ENCODE measurements around the gene HOXC6. TPM values are rescaled to one million over a fixed set of nuclear protein-coding genes. Genes with fewer than 3 reads are reported as not detected.

HOXC6 gene
- polyA plus RNA-seq, 2 donors: 1.4 TPM

DNA sequence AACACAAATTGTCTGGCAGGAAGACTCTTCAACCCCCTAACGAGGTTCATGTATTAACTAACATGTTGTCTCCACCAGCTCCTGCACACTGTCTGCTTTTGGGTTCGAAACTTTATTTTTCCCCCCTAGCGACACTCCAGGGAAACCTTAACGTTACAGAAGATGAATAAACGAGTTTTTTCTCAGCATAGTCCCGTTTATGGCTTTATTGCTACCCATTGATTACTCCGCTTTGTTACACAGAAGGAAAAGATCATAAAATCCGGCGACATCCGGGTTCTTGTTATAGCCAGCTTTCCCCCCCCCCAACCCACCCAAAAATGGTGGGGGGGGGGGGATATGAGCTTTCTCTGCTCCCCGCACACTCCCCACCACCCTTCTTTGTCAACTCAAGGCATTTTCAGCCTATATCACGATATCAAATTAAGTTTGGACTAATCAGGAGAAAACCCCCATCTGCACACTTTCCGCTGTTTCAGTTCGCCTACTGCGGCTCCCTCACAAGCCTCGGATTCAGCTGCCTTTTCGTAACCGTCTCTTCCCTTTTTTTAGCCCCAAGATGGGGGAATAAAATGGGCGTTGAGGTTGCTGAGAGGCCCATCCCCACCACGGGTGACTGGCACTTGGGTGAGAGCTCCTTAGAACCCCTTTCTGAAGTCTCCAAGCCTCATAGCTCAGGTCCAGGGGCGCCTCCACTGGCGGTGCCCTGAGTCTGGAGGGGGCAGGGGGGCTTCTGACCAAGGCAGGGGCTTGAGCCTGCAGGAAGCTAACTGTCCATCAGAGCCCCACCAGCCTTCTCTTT lies 1.4 kb upstream of the HOXC6 start:
- H3K9me3 ChIP-seq (ENCODE audit: control insufficient read depth in 2 of 2, insufficient read depth in 1 of 2, low read depth in 1 of 2, low read length in 1 of 2): no peaks in the 10 kb centered on the region
- no peaks in the 10 kb centered on the region for H3K36me3 ChIP-seq (ENCODE audit: control insufficient read depth in 2 of 2, insufficient read depth in 2 of 2, low read length in 1 of 2)
- peaks cover 0 to 5% of the 10 kb centered on the region in 2 donors for H3K27me3 ChIP-seq (ENCODE audit: control insufficient read depth in 1 of 2, insufficient read depth in 2 of 2, low read length in 2 of 2)
- H3K27ac ChIP-seq (ENCODE audit: low read depth in 2 of 2, low read length in 1 of 2): no peak overlapping the region
- WGBS, 2 donors: 35 to 52% methylated on average over 22 of the region's 22 CpGs
- H3K4me1 ChIP-seq (ENCODE audit: control insufficient read depth in 2 of 2, insufficient read depth in 2 of 2, low read length in 1 of 2): no peaks in the 10 kb centered on the region
- no peak overlapping the region for H3K4me3 ChIP-seq (ENCODE audit: low read depth in 1 of 2, low read length in 2 of 2)

DNA sequence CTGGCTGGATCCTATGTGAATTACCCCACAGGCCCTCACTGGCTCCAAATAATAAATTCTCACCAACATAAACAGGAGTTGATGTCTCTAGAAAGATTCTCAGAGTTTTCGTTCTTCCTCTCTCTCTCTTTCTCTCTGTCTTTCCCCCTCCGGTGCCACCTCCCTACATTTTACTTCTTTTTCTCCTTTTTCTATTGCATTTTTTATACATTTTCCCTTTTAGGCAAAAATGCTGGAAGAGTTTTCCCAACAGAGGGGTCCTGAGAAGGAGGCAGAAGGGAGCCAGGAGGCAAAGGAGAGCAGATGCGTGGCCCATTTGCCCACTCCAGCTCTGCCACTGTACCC lies 826 bp upstream of the HOXC6 start:
- no peak overlapping the region for H3K27ac ChIP-seq (ENCODE audit: low read depth in 2 of 2, low read length in 1 of 2)
- peaks cover 0 to 3% of the 10 kb centered on the region in 2 donors for H3K4me1 ChIP-seq (ENCODE audit: control insufficient read depth in 2 of 2, insufficient read depth in 2 of 2, low read length in 1 of 2)
- H3K9me3 ChIP-seq (ENCODE audit: control insufficient read depth in 2 of 2, insufficient read depth in 1 of 2, low read depth in 1 of 2, low read length in 1 of 2): no peaks in the 10 kb centered on the region
- 63 to 73% methylated on average over 3 of the region's 3 CpGs for WGBS, 2 donors
- H3K36me3 ChIP-seq (ENCODE audit: control insufficient read depth in 2 of 2, insufficient read depth in 2 of 2, low read length in 1 of 2): no peaks in the 10 kb centered on the region
- H3K4me3 ChIP-seq (ENCODE audit: low read depth in 1 of 2, low read length in 2 of 2): no peak overlapping the region
- H3K27me3 ChIP-seq (ENCODE audit: control insufficient read depth in 1 of 2, insufficient read depth in 2 of 2, low read length in 2 of 2): peaks cover 0 to 5% of the 10 kb centered on the region in 2 donors

DNA sequence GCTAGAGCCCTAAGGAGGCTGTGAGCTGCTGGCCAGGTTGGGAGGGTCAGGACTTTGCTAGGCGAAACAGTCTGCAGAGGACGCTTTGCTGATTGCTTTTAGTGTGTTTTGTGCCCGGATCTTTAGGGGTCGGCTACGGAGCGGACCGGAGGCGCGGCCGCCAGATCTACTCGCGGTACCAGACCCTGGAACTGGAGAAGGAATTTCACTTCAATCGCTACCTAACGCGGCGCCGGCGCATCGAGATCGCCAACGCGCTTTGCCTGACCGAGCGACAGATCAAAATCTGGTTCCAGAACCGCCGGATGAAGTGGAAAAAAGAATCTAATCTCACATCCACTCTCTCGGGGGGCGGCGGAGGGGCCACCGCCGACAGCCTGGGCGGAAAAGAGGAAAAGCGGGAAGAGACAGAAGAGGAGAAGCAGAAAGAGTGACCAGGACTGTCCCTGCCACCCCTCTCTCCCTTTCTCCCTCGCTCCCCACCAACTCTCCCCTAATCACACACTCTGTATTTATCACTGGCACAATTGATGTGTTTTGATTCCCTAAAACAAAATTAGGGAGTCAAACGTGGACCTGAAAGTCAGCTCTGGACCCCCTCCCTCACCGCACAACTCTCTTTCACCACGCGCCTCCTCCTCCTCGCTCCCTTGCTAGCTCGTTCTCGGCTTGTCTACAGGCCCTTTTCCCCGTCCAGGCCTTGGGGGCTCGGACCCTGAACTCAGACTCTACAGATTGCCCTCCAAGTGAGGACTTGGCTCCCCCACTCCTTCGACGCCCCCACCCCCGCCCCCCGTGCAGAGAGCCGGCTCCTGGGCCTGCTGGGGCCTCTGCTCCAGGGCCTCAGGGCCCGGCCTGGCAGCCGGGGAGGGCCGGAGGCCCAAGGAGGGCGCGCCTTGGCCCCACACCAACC lies 1.5 kb downstream of the HOXC6 start:
- Histone ChIP-seq H3K27me3 (ENCODE audit: control insufficient read depth in 1 of 2, insufficient read depth in 2 of 2, low read length in 2 of 2) (peaks cover 0 to 5% of the 10 kb centered on the region in 2 donors), H3K4me3 (ENCODE audit: low read depth in 1 of 2, low read length in 2 of 2) (peak overlapping the region; percentile 33 to 55), H3K9me3 (ENCODE audit: control insufficient read depth in 2 of 2, insufficient read depth in 1 of 2, low read depth in 1 of 2, low read length in 1 of 2) (no peaks in the 10 kb centered on the region), H3K36me3 (ENCODE audit: control insufficient read depth in 2 of 2, insufficient read depth in 2 of 2, low read length in 1 of 2) (no peaks in the 10 kb centered on the region), H3K4me1 (ENCODE audit: control insufficient read depth in 2 of 2, insufficient read depth in 2 of 2, low read length in 1 of 2) (peaks cover 0 to 3% of the 10 kb centered on the region in 2 donors), H3K27ac (ENCODE audit: low read depth in 2 of 2, low read length in 1 of 2) (peak overlapping the region in 1 of 2 donors; percentile 30)
- WGBS, 2 donors: 36 to 42% methylated on average over 53 of the region's 53 CpGs

DNA sequence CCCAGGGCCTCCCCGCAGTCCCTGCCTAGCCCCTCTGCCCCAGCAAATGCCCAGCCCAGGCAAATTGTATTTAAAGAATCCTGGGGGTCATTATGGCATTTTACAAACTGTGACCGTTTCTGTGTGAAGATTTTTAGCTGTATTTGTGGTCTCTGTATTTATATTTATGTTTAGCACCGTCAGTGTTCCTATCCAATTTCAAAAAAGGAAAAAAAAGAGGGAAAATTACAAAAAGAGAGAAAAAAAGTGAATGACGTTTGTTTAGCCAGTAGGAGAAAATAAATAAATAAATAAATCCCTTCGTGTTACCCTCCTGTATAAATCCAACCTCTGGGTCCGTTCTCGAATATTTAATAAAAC lies 2.2 kb downstream of the HOXC6 start:
- Histone ChIP-seq H3K27me3 (ENCODE audit: control insufficient read depth in 1 of 2, insufficient read depth in 2 of 2, low read length in 2 of 2) (peaks cover 0 to 5% of the 10 kb centered on the region in 2 donors), H3K4me1 (ENCODE audit: control insufficient read depth in 2 of 2, insufficient read depth in 2 of 2, low read length in 1 of 2) (peaks cover 0 to 3% of the 10 kb centered on the region in 2 donors), H3K27ac (ENCODE audit: low read depth in 2 of 2, low read length in 1 of 2) (no peak overlapping the region), H3K9me3 (ENCODE audit: control insufficient read depth in 2 of 2, insufficient read depth in 1 of 2, low read depth in 1 of 2, low read length in 1 of 2) (no peaks in the 10 kb centered on the region), H3K4me3 (ENCODE audit: low read depth in 1 of 2, low read length in 2 of 2) (no peak overlapping the region), H3K36me3 (ENCODE audit: control insufficient read depth in 2 of 2, insufficient read depth in 2 of 2, low read length in 1 of 2) (no peaks in the 10 kb centered on the region)
- WGBS, 2 donors: 57 to 62% methylated on average over 7 of the region's 7 CpGs

DNA sequence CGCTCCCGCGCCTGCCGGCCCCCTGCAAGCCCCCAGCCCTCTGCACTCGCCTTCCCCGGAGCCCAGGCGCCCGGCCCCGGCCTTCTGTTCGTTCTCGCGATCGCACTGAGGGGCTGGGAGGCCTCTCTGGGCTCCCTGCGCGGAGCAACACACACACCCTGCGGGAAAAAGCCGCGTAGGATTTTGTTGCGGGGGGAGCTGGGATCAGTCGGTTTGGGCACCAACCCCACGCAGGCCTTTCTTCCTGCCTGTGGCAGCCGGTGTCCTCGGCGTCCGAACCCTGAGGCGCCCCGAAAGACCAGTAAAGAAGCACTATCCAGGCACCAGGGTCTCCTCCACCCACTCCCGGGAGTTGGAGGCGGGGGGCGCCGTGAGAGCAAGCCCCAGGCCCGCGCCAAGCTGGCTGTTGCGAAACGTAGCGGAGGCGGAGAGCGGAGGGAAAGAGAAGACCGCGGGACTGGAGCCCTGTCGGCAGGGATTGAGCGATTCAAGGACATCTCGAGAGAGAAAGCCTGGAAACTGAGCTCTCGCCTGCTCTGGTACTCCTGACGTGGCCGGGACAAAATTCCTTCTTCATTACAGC lies 2.7 kb downstream of the HOXC6 start:
- H3K4me1 ChIP-seq (ENCODE audit: control insufficient read depth in 2 of 2, insufficient read depth in 2 of 2, low read length in 1 of 2): peaks cover 0 to 8% of the 10 kb centered on the region in 2 donors
- no peak overlapping the region for H3K4me3 ChIP-seq (ENCODE audit: low read depth in 1 of 2, low read length in 2 of 2)
- WGBS, 2 donors: 26 to 50% methylated on average over 46 of the region's 46 CpGs
- H3K27ac ChIP-seq (ENCODE audit: low read depth in 2 of 2, low read length in 1 of 2): no peak overlapping the region
- H3K9me3 ChIP-seq (ENCODE audit: control insufficient read depth in 2 of 2, insufficient read depth in 1 of 2, low read depth in 1 of 2, low read length in 1 of 2): no peaks in the 10 kb centered on the region
- no peaks in the 10 kb centered on the region for H3K36me3 ChIP-seq (ENCODE audit: control insufficient read depth in 2 of 2, insufficient read depth in 2 of 2, low read length in 1 of 2)
- H3K27me3 ChIP-seq (ENCODE audit: control insufficient read depth in 1 of 2, insufficient read depth in 2 of 2, low read length in 2 of 2): peaks cover 0 to 5% of the 10 kb centered on the region in 2 donors

DNA sequence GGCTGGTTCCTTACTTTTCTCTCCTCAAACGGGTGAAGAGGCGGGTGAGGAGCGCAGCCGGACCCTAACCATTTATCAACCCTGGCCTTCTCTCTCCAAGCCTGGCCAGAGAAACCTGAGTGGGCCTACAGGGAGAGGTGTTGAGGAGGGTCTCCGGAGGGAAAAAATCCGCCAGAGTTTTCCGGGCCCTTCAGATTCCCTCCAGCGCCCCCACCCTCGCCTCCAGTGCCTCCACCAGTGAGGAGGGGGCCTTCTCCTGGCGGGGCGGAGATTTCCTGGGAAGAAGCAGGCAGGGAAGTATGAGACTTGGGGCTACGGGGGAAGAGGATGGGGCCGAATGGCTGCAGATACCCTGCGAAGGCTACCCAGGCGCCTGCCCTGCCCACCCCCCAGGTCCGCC lies 3.2 kb downstream of the HOXC6 start:
- peaks cover 0 to 5% of the 10 kb centered on the region in 2 donors for H3K27me3 ChIP-seq (ENCODE audit: control insufficient read depth in 1 of 2, insufficient read depth in 2 of 2, low read length in 2 of 2)
- WGBS, 2 donors: 69 to 79% methylated on average over 16 of the region's 16 CpGs
- H3K36me3 ChIP-seq (ENCODE audit: control insufficient read depth in 2 of 2, insufficient read depth in 2 of 2, low read length in 1 of 2): no peaks in the 10 kb centered on the region
- no peaks in the 10 kb centered on the region for H3K9me3 ChIP-seq (ENCODE audit: control insufficient read depth in 2 of 2, insufficient read depth in 1 of 2, low read depth in 1 of 2, low read length in 1 of 2)
- peaks cover 0 to 8% of the 10 kb centered on the region in 2 donors for H3K4me1 ChIP-seq (ENCODE audit: control insufficient read depth in 2 of 2, insufficient read depth in 2 of 2, low read length in 1 of 2)
- no peak overlapping the region for H3K27ac ChIP-seq (ENCODE audit: low read depth in 2 of 2, low read length in 1 of 2)
- H3K4me3 ChIP-seq (ENCODE audit: low read depth in 1 of 2, low read length in 2 of 2): no peak overlapping the region

DNA sequence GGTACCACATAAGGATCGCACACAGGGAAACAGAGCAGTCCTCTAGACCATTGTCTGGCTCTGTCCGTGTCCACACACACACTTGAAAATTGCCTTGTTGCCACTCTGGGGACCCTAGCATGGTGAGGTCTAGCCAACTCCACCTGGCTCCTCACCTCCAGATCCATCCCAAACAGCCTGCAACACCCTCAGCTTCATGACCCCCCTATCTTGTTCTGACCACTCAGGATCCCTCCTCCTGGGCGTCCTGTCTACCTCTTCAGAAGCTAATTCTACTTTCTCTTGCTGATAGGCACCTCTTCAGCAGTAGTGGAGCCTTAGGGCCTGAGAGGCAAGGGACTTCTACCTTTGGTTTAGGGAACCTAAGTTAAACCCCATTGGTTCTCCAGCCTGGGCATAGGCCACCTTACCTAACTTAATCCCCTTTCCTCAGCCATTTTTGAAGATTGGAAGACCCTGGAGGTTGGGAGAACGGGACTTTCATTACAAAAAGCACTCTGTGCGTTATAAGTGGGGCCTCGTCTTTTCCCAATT lies 3.9 kb downstream of the HOXC6 start:
- WGBS, 2 donors: 39 to 46% methylated on average over 6 of the region's 6 CpGs
- Histone ChIP-seq H3K27me3 (ENCODE audit: control insufficient read depth in 1 of 2, insufficient read depth in 2 of 2, low read length in 2 of 2) (peaks cover 0 to 4% of the 10 kb centered on the region in 2 donors), H3K4me1 (ENCODE audit: control insufficient read depth in 2 of 2, insufficient read depth in 2 of 2, low read length in 1 of 2) (peaks cover 0 to 10% of the 10 kb centered on the region in 2 donors), H3K27ac (ENCODE audit: low read depth in 2 of 2, low read length in 1 of 2) (no peak overlapping the region), H3K9me3 (ENCODE audit: control insufficient read depth in 2 of 2, insufficient read depth in 1 of 2, low read depth in 1 of 2, low read length in 1 of 2) (no peaks in the 10 kb centered on the region), H3K36me3 (ENCODE audit: control insufficient read depth in 2 of 2, insufficient read depth in 2 of 2, low read length in 1 of 2) (no peaks in the 10 kb centered on the region), H3K4me3 (ENCODE audit: low read depth in 1 of 2, low read length in 2 of 2) (no peak overlapping the region)

DNA sequence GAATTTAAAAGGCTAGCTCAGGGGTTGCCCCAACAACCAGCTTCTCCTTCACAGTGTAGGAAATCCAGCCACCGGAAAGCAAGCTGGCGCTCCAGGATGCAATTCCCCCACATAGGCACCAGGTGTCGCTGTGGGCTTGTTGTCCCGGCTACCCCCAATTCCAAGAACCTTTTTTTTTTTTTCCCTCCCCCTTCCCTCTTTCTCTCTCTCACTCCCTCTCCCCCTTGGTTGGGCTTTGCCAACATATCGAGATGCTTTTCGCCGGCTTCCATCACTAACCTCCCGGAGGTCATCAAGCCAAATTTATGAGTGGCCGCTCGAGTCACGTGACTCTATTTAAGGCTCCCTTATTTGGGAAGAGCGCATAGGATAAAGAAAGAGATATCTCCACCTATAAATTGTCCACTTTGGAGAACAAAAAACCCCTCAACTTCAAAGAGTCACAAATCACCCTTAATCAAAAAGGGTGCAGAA lies 4.4 kb downstream of the HOXC6 start, which contains the start of gene HOXC5:
Gene HOXC5 (plus strand): TSS at position 424 of the 474 bp plus-strand sequence. CDS start 73 bp downstream, outside the sequence.
- 2 to 3% methylated on average over 12 of the region's 12 CpGs for WGBS, 2 donors
- H3K36me3 ChIP-seq (ENCODE audit: control insufficient read depth in 2 of 2, insufficient read depth in 2 of 2, low read length in 1 of 2): no peaks in the 10 kb centered on the region
- H3K4me1 ChIP-seq (ENCODE audit: control insufficient read depth in 2 of 2, insufficient read depth in 2 of 2, low read length in 1 of 2): peaks cover 0 to 10% of the 10 kb centered on the region in 2 donors
- H3K27me3 ChIP-seq (ENCODE audit: control insufficient read depth in 1 of 2, insufficient read depth in 2 of 2, low read length in 2 of 2): peaks cover 0 to 4% of the 10 kb centered on the region in 2 donors
- peak within 1 kb of the TSS; percentile 42 to 86 for H3K27ac ChIP-seq (ENCODE audit: low read depth in 2 of 2, low read length in 1 of 2)
- no peaks in the 10 kb centered on the region for H3K9me3 ChIP-seq (ENCODE audit: control insufficient read depth in 2 of 2, insufficient read depth in 1 of 2, low read depth in 1 of 2, low read length in 1 of 2)
- peak within 1 kb of the TSS; percentile 29 to 53 for H3K4me3 ChIP-seq (ENCODE audit: low read depth in 1 of 2, low read length in 2 of 2)
